Epithelial cell of esophagus (primary cell): ENCODE data around the gene ZMIZ2.
A peak's percentile ranks its signal among the peaks of the same experiment; 100 is the strongest.

ENCODE experiments used
- DNase-seq: peaks from one replicate; pipeline ENCODE4 v3.0.0; 2010; ENCODE audit warnings: low read depth
- H3K4me3 ChIP-seq: 2 replicates; pipeline ENCODE4 v1.5.1; 2011; ENCODE audit warnings: mild to moderate bottlenecking, low read length, control low read depth
- CTCF ChIP-seq: IDR thresholded peaks from 2 replicates; pipeline ENCODE4 v1.5.1; 2011; ENCODE audit warnings: low read depth, mild to moderate bottlenecking, low read length, control low read depth, inconsistent platforms; ENCODE audit not compliant: insufficient read depth; ENCODE audit errors: missing control alignments

The ZMIZ2 gene

DNA sequence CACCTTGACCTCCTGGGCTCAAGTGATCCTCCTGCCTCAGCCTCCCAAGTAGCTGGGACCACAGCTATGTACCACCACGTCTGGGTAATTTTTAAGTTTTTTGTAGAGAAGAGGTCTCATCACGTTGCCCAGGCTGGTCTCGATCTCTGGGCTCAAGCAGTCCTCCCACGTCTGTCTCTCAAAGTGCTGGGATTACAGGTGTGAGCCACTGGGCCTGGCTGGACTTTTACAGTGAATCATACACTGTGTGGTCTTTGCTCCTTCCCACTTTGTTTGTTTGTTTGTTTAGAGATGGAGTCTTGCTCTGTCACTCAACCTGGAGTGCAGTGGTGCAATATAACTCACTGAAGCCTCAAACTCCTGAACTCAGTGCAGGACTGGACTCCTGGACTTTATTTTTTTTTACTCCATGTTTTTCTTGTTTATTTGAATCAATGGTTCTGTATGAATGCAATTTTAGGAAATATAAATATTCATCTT, 60.3 kb downstream of the ZMIZ2 start:
- DNase-seq = peak; percentile 17
- H3K4me3 ChIP-seq = no peak overlapping the region
- no peak for TF ChIP-seq CTCF

GRCh38 chr7:44811093-44811492, 62.4 kb downstream of the ZMIZ2 start:
- peak; percentile 83 for DNase-seq
- H3K4me3 ChIP-seq = no peak overlapping the region
- no peak for TF ChIP-seq CTCF

- no peak for TF ChIP-seq CTCF
- DNase-seq = no peak
- H3K4me3 ChIP-seq = no peak overlapping the region
Measured at GRCh38 chr7:44811571-44811970, 62.9 kb downstream of the ZMIZ2 start.

DNA sequence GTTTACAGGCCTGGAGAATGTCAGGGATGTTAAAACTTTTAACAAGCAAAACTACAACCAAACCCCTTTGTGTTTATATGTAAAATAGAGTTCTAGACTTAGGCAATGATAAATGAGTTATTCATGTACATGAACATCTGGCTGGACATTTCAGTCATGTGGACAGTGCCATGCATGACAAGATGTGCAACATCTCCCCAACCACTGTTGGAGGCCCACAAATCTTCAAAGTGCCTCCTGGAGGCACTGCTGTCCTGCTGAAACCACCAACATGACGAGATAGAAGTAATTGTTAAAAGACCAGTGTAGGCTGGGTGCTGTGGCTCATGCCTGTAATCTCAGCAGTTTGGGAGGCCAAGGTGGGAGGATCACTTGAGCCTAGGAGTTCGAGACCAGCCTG, 66.3 kb downstream of the ZMIZ2 start:
- DNase-seq = no peak
- no peak overlapping the region for H3K4me3 ChIP-seq
- TF ChIP-seq CTCF = no peak

GRCh38 chr7:44819292-44819691, 70.6 kb downstream of the ZMIZ2 start:
- TF ChIP-seq CTCF = no peak
- no peak for DNase-seq

More at GRCh38 chr7:44819292-44819691, 70.6 kb downstream of the ZMIZ2 start:
- no peak overlapping the region for H3K4me3 ChIP-seq
